ENCODE data around the gene MREG.

MREG gene

GRCh38 chr2:216047397-216047796 lies 34.0 kb upstream of the MREG start:
- H3K27ac ChIP-seq (ENCODE audit: extremely low read depth, low read depth, low read length): no peak overlapping the region
- H3K4me3 ChIP-seq (ENCODE audit: low read depth, low read length): no peak overlapping the region
- TF ChIP-seq RBAK (tag by site-specific recombination; IDR thresholded peaks at IDR 0.05) (no peak), ZNF558 (tag by site-specific recombination; IDR thresholded peaks at IDR 0.05) (no peak), ZNF561 (tag by site-specific recombination; IDR thresholded peaks at IDR 0.05; ENCODE audit: borderline replicate concordance) (no peak), ZBTB8A (tag by site-specific recombination; IDR thresholded peaks at IDR 0.05) (no peak), ZFP69B (tag by site-specific recombination; IDR thresholded peaks at IDR 0.05) (no peak), MYNN (tag by site-specific recombination; IDR thresholded peaks at IDR 0.05; ENCODE audit: borderline replicate concordance) (no peak), GFI1B (tag by site-specific recombination; IDR thresholded peaks at IDR 0.05) (no peak), ZNF112 (tag by site-specific recombination; IDR thresholded peaks at IDR 0.05) (no peak)
- CTCF ChIA-PET: interaction anchor here (0.6 kb wide), 3 partner anchors 8 to 603 kb away, joined by 3 read pairs; no protein-coding TSS in a partner anchor
- POLR2A ChIA-PET: no interaction called here
- H3K9me3 ChIP-seq (ENCODE audit: control insufficient read depth, insufficient read depth, low read depth, low read length): no peaks in the 10 kb centered on the region
- no peaks in the 10 kb centered on the region for H3K4me1 ChIP-seq (ENCODE audit: control insufficient read depth, insufficient read depth, low read length)
- H3K36me3 ChIP-seq (ENCODE audit: control insufficient read depth in 2 of 2, insufficient read depth in 1 of 2, low read length in 2 of 2): peaks cover 32 to 46% of the 10 kb centered on the region in 2 experiments

GRCh38 chr2:216044883-216045486 lies 31.6 kb upstream of the MREG start:
- Histone ChIP-seq H3K9me3 (ENCODE audit: control insufficient read depth, insufficient read depth, low read depth, low read length) (no peaks in the 10 kb centered on the region), H3K27ac (ENCODE audit: extremely low read depth, low read depth, low read length) (no peak overlapping the region), H3K4me3 (ENCODE audit: low read depth, low read length) (no peak overlapping the region), H3K36me3 (ENCODE audit: control insufficient read depth in 2 of 2, insufficient read depth in 1 of 2, low read length in 2 of 2) (peaks cover 25 to 58% of the 10 kb centered on the region in 2 experiments), H3K4me1 (ENCODE audit: control insufficient read depth, insufficient read depth, low read length) (no peaks in the 10 kb centered on the region)
- TF ChIP-seq ZFP3 (tag by site-specific recombination; IDR thresholded peaks at IDR 0.05; ENCODE audit: low read depth): no peak
- no peak for TF ChIP-seq ZNF19 (tag by site-specific recombination; IDR thresholded peaks at IDR 0.05; ENCODE audit: low read depth)
- TF ChIP-seq REPIN1 (tag by site-specific recombination; IDR thresholded peaks at IDR 0.05; ENCODE audit: low read depth): no peak
- TF ChIP-seq INSM2 (tag by site-specific recombination; IDR thresholded peaks at IDR 0.05): no peak
- no peak for TF ChIP-seq ZSCAN16 (tag by site-specific recombination; IDR thresholded peaks at IDR 0.05)
- no peak for TF ChIP-seq WT1 (tag by site-specific recombination; IDR thresholded peaks at IDR 0.05)
- TF ChIP-seq ZBTB44 (tag by site-specific recombination; IDR thresholded peaks at IDR 0.05): no peak
- TF ChIP-seq RBAK (tag by site-specific recombination; IDR thresholded peaks at IDR 0.05): no peak
- no peak for TF ChIP-seq PRDM4 (tag by site-specific recombination; IDR thresholded peaks at IDR 0.05)
- TF ChIP-seq ZNF548 (tag by site-specific recombination; IDR thresholded peaks at IDR 0.05): no peak
- POLR2A ChIA-PET: no interaction called here
- CTCF ChIA-PET: interaction anchor here (1.1 to 2.1 kb wide), 3 partner anchors 11 to 39 kb away, joined by 3 to 19 read pairs (median 4); no protein-coding TSS in a partner anchor

Data from HEK293 (cell line).